Kidney (tissue), 14 donors: ENCODE data around the gene EMC9. TPM values are rescaled to one million over a fixed set of nuclear protein-coding genes. Genes with fewer than 3 reads are reported as not detected.

Source experiments
- DNase-seq, 5 donors: peaks; one replicate each; pipeline ENCODE4 v3.0.0-alpha.2; 2013 to 2020
- FAIRE-seq: peaks from 2 replicates; lab custom pipeline; 2012; peaks lifted over from hg19 to GRCh38; lab: Jason Lieb, UNC
- H3K27ac ChIP-seq, 2 donors: one replicate each; pipeline ENCODE4 v1.7.0; 2013; ENCODE audit warnings: low read depth in 2 of 2, low read length in 2 of 2, inconsistent platforms in 1 of 2
- H3K27me3 ChIP-seq: one replicate; pipeline ENCODE4 v1.7.1; 2013; ENCODE audit warnings: low read length, inconsistent platforms; ENCODE audit not compliant: control insufficient read depth, insufficient read depth
- H3K36me3 ChIP-seq, 3 donors: one replicate each; pipeline versions ENCODE4 v1.7.0 to v1.7.1; 2013; ENCODE audit warnings: low read length in 3 of 3, control low read depth in 1 of 3, inconsistent platforms in 1 of 3; ENCODE audit not compliant: insufficient read depth in 3 of 3, control insufficient read depth in 2 of 3
- H3K4me1 ChIP-seq, 3 donors: one replicate each; pipeline versions ENCODE4 v1.7.0 to v1.7.1; 2013; ENCODE audit warnings: low read length in 3 of 3, inconsistent platforms in 1 of 3, low read depth in 1 of 3; ENCODE audit not compliant: control insufficient read depth in 2 of 3, insufficient read depth in 2 of 3
- H3K4me3 ChIP-seq, 3 donors: one replicate each; pipeline versions ENCODE4 v1.7.0 to v1.8.1; 2013; ENCODE audit warnings: low read length in 3 of 3, control low read depth in 1 of 3, inconsistent platforms in 1 of 3
- H3K9ac ChIP-seq, 3 donors: one replicate each; pipeline versions ENCODE4 v1.7.0 to v1.7.1; 2013; ENCODE audit warnings: low read length in 3 of 3, control low read depth in 1 of 3, inconsistent platforms in 1 of 3
- H3K9me3 ChIP-seq, 3 donors: one replicate each; pipeline versions ENCODE4 v1.7.0 to v1.7.1; 2013; ENCODE audit warnings: low read length in 3 of 3, control low read depth in 1 of 3, inconsistent platforms in 1 of 3; ENCODE audit not compliant: control insufficient read depth in 2 of 3, insufficient read depth in 1 of 3
- CTCF ChIP-seq: IDR thresholded peaks from 3 replicates; pipeline ENCODE4 v1.5.1; 2012; ENCODE audit warnings: mild to moderate bottlenecking, moderate library complexity, borderline replicate concordance; ENCODE audit not compliant: insufficient read depth; ENCODE audit errors: extremely low read depth
- intact Hi-C: fragments of 100-400 bp; cut with DNase I; formaldehyde crosslinking; loops from one replicate; pipeline ENCODE4 v1.11.1; 2022
- polyA plus RNA-seq: library from polyadenylated mRNA; stranded (reverse); fragments of 350-450 nt; fragmentation: Illumina TruSeq; extraction: RNeasy Lipid Tissue Mini Kit (QIAGEN cat#74804); gene quantifications from one replicate; pipeline ENCODE4 v1.2.3, GENCODE V29; 2014; ENCODE audit warnings: low read depth, low replicate concordance; ENCODE audit not compliant: insufficient read depth
- total RNA-seq: library from RNA; stranded (reverse); fragmentation: NEBNext Ultra II Directional; extraction: Animal tissue kit (Norgen Biotek cat#: 25700); gene quantifications from one replicate; pipeline ENCODE4 v1.2.1, GENCODE V29; 2021
- donor health status: control.
- donor health status: control.
- donor health status: control.
- donor health status: control.
- donor health status: control.
- donor health status: DM: yes; HTN: yes; CAD: no.
- donor health status: Normal renal cell carcinoma (clear cell type).

EMC9 gene
- total and polyA plus RNA-seq, 2 donors from 2014 or later: 22.1 to 62.5 TPM

GRCh38 chr14:24171422-24172260 is 30.2 kb upstream of the EMC9 start, which contains the start of gene REC8:
TSS of gene REC8 (plus strand) at chr14:24172080. CDS start at chr14:24172553, 473 bp downstream.
- TF ChIP-seq CTCF: no peak
- peak within 1 kb of the TSS in 2 of 3 donors; percentile 15 to 48 for H3K9ac ChIP-seq
- no peaks in the 10 kb centered on the region for H3K9me3 ChIP-seq
- FAIRE-seq (no peak), DNase-seq (peak; percentile 95 to 99 (median 99))
- peak within 1 kb of the TSS; percentile 44 to 69 (median 48) for H3K4me3 ChIP-seq
- H3K27ac ChIP-seq: peak within 1 kb of the TSS; percentile 11 to 28
- intact Hi-C loops: no loop called here
- peaks cover 0 to 6% (median 4%) of the 10 kb centered on the region in 3 donors for H3K36me3 ChIP-seq
- peaks cover 0 to 3% (median 0%) of the 10 kb centered on the region in 3 donors for H3K4me1 ChIP-seq
- no peaks in the 10 kb centered on the region for H3K27me3 ChIP-seq

GRCh38 chr14:24167469-24168114 is 26.2 kb upstream of the EMC9 start:
- H3K4me3 ChIP-seq: no peak overlapping the region
- intact Hi-C loops: no loop called here
- no peaks in the 10 kb centered on the region for H3K27me3 ChIP-seq
- no peak overlapping the region for H3K9ac ChIP-seq
- peaks cover 0 to 12% (median 0%) of the 10 kb centered on the region in 3 donors for H3K4me1 ChIP-seq
- peaks cover 5 to 44% (median 30%) of the 10 kb centered on the region in 3 donors for H3K36me3 ChIP-seq
- DNase-seq (no peak), FAIRE-seq (no peak)
- TF ChIP-seq CTCF: no peak
- no peak overlapping the region for H3K27ac ChIP-seq
- H3K9me3 ChIP-seq: no peaks in the 10 kb centered on the region

GRCh38 chr14:24165785-24166184 is 24.4 kb upstream of the EMC9 start:
- TF ChIP-seq CTCF: no peak
- H3K4me1 ChIP-seq: peaks cover 0 to 16% (median 9%) of the 10 kb centered on the region in 3 donors
- H3K27ac ChIP-seq: no peak overlapping the region
- DNase-seq: peak in 1 of 5 donors; percentile 10
- no peak overlapping the region for H3K9ac ChIP-seq
- FAIRE-seq: no peak
- H3K27me3 ChIP-seq: no peaks in the 10 kb centered on the region
- intact Hi-C loops: no loop called here
- H3K4me3 ChIP-seq: no peak overlapping the region
- peaks cover 5 to 45% (median 30%) of the 10 kb centered on the region in 3 donors for H3K36me3 ChIP-seq
- H3K9me3 ChIP-seq: no peaks in the 10 kb centered on the region
